Progenitor cell of endocrine pancreas (in vitro differentiated cells): ENCODE data around the gene CINP. TPM values are rescaled to one million over a fixed set of nuclear protein-coding genes. Genes with fewer than 3 reads are reported as not detected.

Experiments
- DNase-seq: peaks from one replicate; pipeline ENCODE4 v3.0.0; 2021; ENCODE audit warnings: low spot score; ENCODE audit not compliant: unreplicated experiment
- H3K27ac Mint-ChIP-seq: 2 replicates; pipeline ENCODE4 v1.8.0; 2021; ENCODE audit warnings: mild to moderate bottlenecking, moderate library complexity, mixed read lengths
- H3K27me3 Mint-ChIP-seq: 2 replicates; pipeline ENCODE4 v1.8.0; 2021; ENCODE audit warnings: mixed read lengths
- H3K36me3 Mint-ChIP-seq: 2 replicates; pipeline ENCODE4 v1.8.0; 2022; ENCODE audit warnings: mixed read lengths; ENCODE audit not compliant: insufficient read depth
- H3K4me1 Mint-ChIP-seq: 2 replicates; pipeline ENCODE4 v1.8.0; 2021; ENCODE audit warnings: low read depth, mixed read lengths
- H3K4me3 Mint-ChIP-seq: 2 replicates; pipeline ENCODE4 v1.8.0; 2021; ENCODE audit warnings: low read depth, mild to moderate bottlenecking, moderate library complexity, mixed read lengths
- H3K9me3 Mint-ChIP-seq: 2 replicates; pipeline ENCODE4 v1.8.0; 2021; ENCODE audit warnings: low read depth, mixed read lengths
- CTCF ChIP-seq: fragments of 200-600 bp; sonication (generic); IDR thresholded peaks from one replicate; pipeline ENCODE4 v1.5.0; 2021; ENCODE audit warnings: antibody characterized with exemption, mild to moderate bottlenecking; ENCODE audit not compliant: unreplicated experiment
- total RNA-seq: library from RNA; stranded (reverse); gene quantifications from 2 replicates; pipeline ENCODE4 v1.2.1, GENCODE V29; 2021

The CINP gene
- total RNA-seq, 1 donor from 2014 or later = 27.7 TPM

DNA sequence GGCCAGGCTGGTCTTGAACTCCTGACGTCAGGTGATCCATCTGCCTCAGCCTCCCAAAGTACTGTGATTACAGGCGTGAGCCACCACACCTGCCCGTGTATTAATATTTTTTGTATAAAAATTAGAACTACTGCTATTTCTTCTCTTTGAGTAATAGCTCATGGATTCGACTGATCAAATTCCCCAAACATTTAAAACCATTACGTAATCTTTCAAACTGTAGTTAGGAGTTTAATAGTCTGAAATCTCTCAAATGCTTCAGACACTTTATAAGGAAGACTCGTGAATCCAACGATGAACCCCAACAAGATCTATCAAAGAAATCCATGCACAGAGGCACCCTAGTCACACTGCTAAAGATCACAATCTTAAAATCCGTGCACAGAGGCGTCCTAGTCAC lies 16.1 kb upstream of the CINP start:
- H3K27ac Mint-ChIP-seq = no peak overlapping the region
- H3K4me3 Mint-ChIP-seq = no peak overlapping the region
- no peaks in the 10 kb centered on the region for H3K9me3 Mint-ChIP-seq
- TF ChIP-seq CTCF = no peak
- H3K4me1 Mint-ChIP-seq = no peaks in the 10 kb centered on the region
- no peaks in the 10 kb centered on the region for H3K27me3 Mint-ChIP-seq
- peaks cover 6% of the 10 kb centered on the region for H3K36me3 Mint-ChIP-seq
- no peak for DNase-seq

GRCh38 chr14:102377696-102378095 lies 15.0 kb upstream of the CINP start:
- Mint-ChIP-seq H3K27ac (no peak overlapping the region), H3K36me3 (peaks cover 6% of the 10 kb centered on the region), H3K27me3 (no peaks in the 10 kb centered on the region), H3K9me3 (no peaks in the 10 kb centered on the region), H3K4me1 (no peaks in the 10 kb centered on the region), H3K4me3 (no peak overlapping the region)
- no peak for TF ChIP-seq CTCF
- no peak for DNase-seq

- Mint-ChIP-seq H3K27me3 (no peaks in the 10 kb centered on the region), H3K27ac (no peak overlapping the region), H3K4me1 (no peaks in the 10 kb centered on the region), H3K36me3 (peaks cover 1% of the 10 kb centered on the region), H3K9me3 (no peaks in the 10 kb centered on the region), H3K4me3 (no peak overlapping the region)
- no peak for DNase-seq
- TF ChIP-seq CTCF = no peak
These were observed 12.4 kb upstream of the CINP start for GRCh38 chr14:102375119-102375518.

DNA sequence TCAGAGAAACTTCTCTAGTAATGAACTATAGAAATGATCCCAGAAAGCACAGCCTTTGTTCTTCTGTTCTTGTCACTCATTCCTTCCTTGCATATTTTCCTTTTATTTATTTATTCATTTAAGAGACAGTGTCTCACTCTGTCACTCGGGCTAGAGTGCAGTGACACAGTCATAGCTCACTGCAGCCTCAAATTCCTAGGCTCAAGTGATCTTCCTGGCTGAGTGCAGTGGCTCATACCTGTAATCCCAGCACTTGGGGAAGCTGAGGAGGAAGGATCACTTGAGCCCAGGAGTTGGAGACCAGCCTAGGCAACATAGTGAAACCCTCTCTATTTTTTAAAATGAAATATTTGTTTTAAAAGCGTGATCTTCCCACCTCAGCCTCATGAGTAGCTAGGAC lies 11.6 kb upstream of the CINP start:
- Mint-ChIP-seq H3K36me3 (peaks cover 1% of the 10 kb centered on the region), H3K9me3 (no peaks in the 10 kb centered on the region), H3K27ac (no peak overlapping the region)

DNA sequence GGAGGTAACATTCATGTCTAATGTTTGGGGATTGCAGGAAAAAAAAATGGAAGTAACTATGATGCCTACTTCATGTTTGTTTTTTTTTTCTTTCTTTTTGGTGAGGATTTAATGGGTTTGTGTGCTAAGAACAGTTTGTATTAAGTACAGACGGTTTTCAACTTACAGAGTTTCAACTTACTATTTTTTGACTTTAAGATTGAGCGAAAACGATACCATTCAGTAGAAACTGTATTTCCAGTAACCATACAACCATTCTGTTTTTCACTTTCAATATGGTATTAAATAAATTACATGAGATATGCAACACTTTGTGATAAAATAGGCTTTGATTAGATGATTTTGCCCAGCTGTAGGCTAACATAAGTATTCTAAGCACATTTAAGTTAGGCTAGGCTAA lies 10.4 kb upstream of the CINP start:
- no peaks in the 10 kb centered on the region for H3K9me3 Mint-ChIP-seq
- no peaks in the 10 kb centered on the region for H3K27me3 Mint-ChIP-seq
- H3K36me3 Mint-ChIP-seq = peaks cover 1% of the 10 kb centered on the region
- no peak for DNase-seq
- no peaks in the 10 kb centered on the region for H3K4me1 Mint-ChIP-seq
- no peak overlapping the region for H3K27ac Mint-ChIP-seq
- TF ChIP-seq CTCF = no peak
- no peak overlapping the region for H3K4me3 Mint-ChIP-seq

More for the DNA sequence above, 11.6 kb upstream of the CINP start:
- no peak for DNase-seq
- no peaks in the 10 kb centered on the region for H3K27me3 Mint-ChIP-seq
- H3K4me3 Mint-ChIP-seq = no peak overlapping the region
- TF ChIP-seq CTCF = no peak
- no peaks in the 10 kb centered on the region for H3K4me1 Mint-ChIP-seq
